Neural cell (in vitro differentiated cells): Measurements from ENCODE around the gene GSX2.

Source experiments
- EZH2 ChIP-seq: fragments of 200-600, 300-800 bp; shearing (Covaris generic), sonication (generic); IDR thresholded peaks from 2 replicates; pipeline ENCODE4 v1.6.1; 2014; ENCODE audit warnings: antibody characterized with exemption, low read length, borderline replicate concordance, mild to moderate bottlenecking; ENCODE audit not compliant: insufficient read depth, poor library complexity, severe bottlenecking
- MXI1 ChIP-seq: fragments of 450-650 bp; conservative IDR thresholded peaks from 2 replicates; pipeline ENCODE4 v1.6.1; 2014; ENCODE audit warnings: antibody characterized with exemption, mild to moderate bottlenecking; ENCODE audit not compliant: poor library complexity, severe bottlenecking
- POLR2AphosphoS5 ChIP-seq: IDR thresholded peaks from 2 replicates; pipeline ENCODE4 v1.6.1; 2012
- TAF1 ChIP-seq: IDR thresholded peaks from 2 replicates; pipeline ENCODE4 v1.6.1; 2012; ENCODE audit warnings: low read depth
- TF ChIP-seq, protein P1 (sequence below): fragments of 450-650 bp; IDR thresholded peaks from 2 replicates; pipeline ENCODE4 v1.5.1; 2014; ENCODE audit warnings: antibody characterized with exemption, mild to moderate bottlenecking, moderate library complexity; ENCODE audit not compliant: poor library complexity, severe bottlenecking
- TF ChIP-seq, protein P2 (sequence below): IDR thresholded peaks from 2 replicates; pipeline ENCODE4 v1.6.1; 2012; ENCODE audit warnings: borderline replicate concordance

DNA sequence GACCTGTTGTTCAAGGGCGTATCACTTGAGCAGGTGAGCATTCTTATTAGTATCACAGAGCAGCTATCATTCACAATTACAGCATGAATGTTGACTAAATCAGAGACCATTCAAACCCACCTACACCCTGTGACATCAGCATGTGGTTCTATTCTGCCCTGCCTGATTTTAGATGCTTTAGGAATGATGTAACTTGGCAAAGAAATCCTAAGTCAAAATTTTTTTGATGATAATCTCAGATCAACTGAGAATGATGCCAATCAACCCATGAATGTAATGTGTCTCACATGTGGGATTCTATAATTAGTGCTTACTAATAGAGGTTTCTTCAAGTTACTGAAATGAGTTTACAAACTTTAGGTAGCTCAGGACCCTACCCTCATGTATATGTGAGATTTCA, 22.2 kb upstream of the GSX2 start:
- TF ChIP-seq, protein P1, sequence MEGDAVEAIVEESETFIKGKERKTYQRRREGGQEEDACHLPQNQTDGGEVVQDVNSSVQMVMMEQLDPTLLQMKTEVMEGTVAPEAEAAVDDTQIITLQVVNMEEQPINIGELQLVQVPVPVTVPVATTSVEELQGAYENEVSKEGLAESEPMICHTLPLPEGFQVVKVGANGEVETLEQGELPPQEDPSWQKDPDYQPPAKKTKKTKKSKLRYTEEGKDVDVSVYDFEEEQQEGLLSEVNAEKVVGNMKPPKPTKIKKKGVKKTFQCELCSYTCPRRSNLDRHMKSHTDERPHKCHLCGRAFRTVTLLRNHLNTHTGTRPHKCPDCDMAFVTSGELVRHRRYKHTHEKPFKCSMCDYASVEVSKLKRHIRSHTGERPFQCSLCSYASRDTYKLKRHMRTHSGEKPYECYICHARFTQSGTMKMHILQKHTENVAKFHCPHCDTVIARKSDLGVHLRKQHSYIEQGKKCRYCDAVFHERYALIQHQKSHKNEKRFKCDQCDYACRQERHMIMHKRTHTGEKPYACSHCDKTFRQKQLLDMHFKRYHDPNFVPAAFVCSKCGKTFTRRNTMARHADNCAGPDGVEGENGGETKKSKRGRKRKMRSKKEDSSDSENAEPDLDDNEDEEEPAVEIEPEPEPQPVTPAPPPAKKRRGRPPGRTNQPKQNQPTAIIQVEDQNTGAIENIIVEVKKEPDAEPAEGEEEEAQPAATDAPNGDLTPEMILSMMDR = no peak
- no peak for TF ChIP-seq EZH2
- TF ChIP-seq POLR2AphosphoS5 = no peak
- no peak for TF ChIP-seq MXI1
- TF ChIP-seq, protein P2, sequence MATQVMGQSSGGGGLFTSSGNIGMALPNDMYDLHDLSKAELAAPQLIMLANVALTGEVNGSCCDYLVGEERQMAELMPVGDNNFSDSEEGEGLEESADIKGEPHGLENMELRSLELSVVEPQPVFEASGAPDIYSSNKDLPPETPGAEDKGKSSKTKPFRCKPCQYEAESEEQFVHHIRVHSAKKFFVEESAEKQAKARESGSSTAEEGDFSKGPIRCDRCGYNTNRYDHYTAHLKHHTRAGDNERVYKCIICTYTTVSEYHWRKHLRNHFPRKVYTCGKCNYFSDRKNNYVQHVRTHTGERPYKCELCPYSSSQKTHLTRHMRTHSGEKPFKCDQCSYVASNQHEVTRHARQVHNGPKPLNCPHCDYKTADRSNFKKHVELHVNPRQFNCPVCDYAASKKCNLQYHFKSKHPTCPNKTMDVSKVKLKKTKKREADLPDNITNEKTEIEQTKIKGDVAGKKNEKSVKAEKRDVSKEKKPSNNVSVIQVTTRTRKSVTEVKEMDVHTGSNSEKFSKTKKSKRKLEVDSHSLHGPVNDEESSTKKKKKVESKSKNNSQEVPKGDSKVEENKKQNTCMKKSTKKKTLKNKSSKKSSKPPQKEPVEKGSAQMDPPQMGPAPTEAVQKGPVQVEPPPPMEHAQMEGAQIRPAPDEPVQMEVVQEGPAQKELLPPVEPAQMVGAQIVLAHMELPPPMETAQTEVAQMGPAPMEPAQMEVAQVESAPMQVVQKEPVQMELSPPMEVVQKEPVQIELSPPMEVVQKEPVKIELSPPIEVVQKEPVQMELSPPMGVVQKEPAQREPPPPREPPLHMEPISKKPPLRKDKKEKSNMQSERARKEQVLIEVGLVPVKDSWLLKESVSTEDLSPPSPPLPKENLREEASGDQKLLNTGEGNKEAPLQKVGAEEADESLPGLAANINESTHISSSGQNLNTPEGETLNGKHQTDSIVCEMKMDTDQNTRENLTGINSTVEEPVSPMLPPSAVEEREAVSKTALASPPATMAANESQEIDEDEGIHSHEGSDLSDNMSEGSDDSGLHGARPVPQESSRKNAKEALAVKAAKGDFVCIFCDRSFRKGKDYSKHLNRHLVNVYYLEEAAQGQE = no peak
- no peak for TF ChIP-seq TAF1
